ENCODE results near the gene SLC47A2. TPM values are rescaled to one million over a fixed set of nuclear protein-coding genes. Genes with fewer than 3 reads are reported as not detected.

SLC47A2 gene
- total RNA-seq, 1 experiment from 2014 or later, result not detected

DNA sequence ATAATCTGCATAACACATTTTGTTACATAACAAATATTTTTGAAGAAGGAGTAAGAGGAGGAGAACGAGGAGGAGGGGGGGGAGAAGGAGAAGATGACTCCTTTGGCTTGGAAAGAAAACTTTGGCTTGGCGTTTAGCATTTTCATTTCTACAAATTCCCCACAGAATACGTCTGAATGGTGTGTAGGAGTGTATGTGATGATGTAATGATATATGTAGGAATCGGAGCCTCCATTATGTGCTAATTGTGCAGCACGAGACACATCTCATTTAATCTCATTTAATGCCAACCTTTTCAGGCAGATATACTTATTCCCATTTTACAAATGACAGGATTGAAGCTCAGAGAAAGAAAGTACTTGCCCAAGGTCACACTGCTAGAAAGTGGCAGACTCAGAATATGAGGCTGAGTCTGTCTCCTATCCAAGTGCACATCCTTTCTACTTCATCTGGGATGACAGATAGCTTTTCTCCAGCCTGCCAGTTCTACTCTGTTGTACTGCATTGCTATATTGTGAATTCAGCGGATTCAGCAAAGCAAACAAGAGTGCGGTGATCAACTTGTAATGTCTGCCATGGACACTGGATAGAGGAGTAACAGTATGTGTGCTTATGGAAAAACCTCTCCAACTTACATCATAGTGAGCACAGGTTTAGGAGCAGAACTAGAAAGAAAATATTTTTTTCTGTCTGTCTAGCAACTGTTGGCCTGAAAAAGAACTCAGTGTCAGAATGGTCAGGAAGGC is 10.4 kb upstream of the SLC47A2 start:
- no peak for DNase-seq (ENCODE audit: low read depth)

DNA sequence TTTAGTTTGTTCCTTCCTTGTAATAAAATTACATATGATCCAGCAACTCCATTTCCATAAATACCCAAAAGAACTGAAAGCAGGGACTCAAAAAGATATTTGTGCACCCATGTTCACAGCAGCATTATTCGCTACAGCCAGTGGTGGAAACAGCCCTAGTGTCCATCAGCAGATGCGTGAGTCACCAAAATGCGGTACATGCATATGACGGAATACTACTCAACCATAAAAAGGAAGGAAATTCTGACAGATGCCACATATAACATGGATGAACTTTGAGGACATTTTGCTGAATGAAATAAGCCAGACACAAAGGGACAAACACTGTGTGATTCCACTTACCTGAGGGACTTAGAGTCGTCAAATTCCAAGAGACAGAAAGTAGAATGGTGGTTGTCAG is 9.1 kb upstream of the SLC47A2 start:
- DNase-seq (ENCODE audit: low read depth), result no peak

DNA sequence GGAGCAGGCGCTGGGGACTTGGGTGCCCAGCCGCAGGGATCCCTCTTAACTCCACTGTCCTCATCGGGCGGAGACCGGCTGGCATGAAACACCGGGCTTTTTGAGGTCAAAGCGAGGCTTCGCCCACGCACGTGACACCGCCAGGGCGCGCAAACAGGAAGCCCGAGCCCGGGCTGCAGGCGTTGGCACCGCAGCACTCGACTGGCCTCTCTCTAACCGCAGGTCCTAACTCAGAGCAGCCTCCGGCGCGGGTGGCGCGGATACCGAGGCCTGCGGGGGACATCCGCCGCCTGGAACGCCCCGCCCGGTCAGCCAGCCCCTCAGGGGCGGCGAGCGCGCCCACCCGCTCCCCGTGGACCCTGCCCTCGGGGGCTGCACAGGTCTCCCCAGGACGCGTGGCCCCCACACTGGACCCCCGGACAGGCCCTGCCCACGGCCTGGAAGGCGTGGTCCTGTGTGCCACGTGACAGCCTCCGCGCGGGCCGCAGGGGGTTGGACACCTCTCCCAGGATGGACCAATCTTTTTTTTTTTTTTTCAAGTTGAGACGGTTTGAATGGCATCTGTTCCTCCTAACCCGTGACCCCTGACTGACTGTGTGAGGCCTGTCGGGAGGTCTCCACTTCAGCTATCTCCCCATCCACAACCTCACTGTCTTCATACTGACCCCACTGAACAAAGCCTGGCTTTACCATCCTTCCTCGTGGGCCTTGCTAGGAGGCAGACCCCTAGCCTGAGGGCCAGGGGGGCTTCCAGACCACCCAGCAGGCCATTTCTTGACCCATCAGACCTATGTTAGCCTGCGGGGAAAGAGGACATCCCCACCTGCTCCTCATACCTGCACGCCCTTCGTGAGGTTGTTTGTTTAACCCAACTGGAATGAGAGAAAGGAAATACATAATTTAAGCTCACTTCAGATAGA is 8.4 kb upstream of the SLC47A2 start:
- no peak for DNase-seq (ENCODE audit: low read depth)

- peak; percentile 12 for DNase-seq (ENCODE audit: low read depth)
Measured at GRCh38 chr17:19723964-19724363, 7.6 kb upstream of the SLC47A2 start.

- no peak for DNase-seq (ENCODE audit: low read depth)
Measured at GRCh38 chr17:19720631-19721426, 4.4 kb upstream of the SLC47A2 start.

DNA sequence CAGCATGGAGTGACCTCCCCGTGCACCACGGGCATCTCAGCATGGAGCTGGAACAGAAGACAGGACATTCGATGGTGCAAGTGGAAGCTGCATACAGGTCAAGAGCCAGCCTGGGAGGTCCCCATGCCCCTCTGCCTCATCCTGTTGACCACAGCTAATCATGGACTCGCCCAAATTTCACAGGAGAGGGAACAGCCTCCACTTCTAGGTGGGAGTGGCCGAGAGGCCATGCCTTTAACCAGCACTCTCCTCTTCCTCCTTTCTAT is 3.8 kb upstream of the SLC47A2 start:
- no peak for DNase-seq (ENCODE audit: low read depth)

DNA sequence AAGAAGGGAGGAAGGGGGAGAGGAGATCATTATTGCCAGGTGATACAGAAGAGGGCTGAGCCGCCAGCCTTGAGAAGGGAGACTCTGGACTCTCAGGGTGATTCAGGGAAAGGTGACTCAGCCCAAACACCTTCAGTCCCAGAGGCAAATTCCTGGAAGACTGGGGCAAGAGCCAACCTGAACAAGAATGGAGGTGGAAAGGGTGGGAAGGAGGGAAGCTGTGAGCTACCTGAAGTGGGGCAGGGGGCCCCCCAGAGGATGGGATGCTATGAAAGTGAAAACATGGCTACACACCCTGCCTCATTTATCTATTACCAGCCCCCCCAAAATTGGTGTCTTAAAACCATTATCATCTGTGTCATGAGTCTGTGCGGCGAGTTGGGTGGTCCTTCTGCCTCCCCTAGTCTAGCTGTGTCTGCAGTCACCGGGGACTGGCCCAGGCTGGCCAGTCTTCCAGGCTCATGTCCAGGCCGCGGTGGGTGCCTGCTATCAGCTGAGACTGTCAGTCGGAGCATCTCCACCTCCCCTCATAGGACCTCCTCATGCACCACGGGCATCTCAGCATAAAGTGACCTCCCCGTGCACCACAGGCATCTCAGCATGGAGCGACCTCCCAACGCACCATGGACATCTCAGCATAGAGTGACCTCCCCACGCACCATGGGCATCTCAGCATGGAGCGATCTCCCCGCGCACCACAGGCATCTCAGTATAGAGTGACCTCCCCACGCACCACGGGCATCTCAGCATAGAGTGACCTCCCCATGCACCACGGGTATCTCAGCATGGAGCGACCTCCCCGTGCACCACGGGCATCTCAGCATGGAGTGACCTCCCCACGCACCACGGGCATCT is 3.2 kb upstream of the SLC47A2 start:
- peak; percentile 44 for DNase-seq (ENCODE audit: low read depth)

GRCh38 chr17:19718613-19719354 is 2.4 kb upstream of the SLC47A2 start:
- DNase-seq (ENCODE audit: low read depth), result no peak

- no peak for DNase-seq (ENCODE audit: low read depth)
Measured at GRCh38 chr17:19718041-19718612, 1.7 kb upstream of the SLC47A2 start.

DNA sequence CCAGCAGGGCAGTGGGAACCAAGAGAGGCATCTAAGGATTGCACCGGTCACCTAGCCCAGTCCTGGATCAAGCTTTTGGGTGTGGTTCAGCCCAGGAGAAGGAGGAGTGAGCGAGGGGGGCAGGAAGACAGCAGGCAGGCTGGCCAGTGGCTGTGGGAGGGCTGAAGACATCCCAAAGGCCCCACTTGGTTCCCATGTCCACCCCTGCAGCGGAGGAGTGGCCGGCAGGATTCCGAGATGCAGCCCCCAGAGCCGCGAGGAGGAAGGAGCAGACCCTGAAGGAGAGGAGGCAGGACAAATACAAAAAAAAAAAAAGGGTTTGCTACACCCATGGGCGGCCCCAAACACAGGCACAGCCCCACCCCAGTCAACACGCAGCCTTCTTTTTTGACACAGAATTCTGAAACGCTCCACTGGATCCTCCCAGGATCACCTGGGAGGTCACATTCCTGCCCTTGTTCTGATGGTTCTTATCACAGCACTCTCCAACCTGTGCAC is 1.1 kb upstream of the SLC47A2 start:
- DNase-seq (ENCODE audit: low read depth), result no peak

DNA sequence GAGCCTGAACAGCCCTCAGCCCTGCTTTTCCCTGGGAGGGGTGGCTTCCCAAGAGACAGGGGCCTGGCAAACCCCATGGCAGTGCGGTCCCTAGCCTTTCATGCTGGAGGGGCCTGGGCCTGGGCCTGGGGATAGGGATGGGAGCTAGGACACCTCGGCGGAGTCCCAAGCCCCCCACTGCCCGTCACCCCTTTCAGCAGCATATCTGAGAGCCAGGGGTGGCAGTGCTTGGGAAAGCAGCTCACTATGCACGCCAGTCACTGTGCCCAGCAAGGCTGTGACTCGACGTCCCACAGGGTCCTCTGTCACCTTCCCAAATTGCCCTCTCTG is 612 bp upstream of the SLC47A2 start:
- no peak for DNase-seq (ENCODE audit: low read depth)

DNA sequence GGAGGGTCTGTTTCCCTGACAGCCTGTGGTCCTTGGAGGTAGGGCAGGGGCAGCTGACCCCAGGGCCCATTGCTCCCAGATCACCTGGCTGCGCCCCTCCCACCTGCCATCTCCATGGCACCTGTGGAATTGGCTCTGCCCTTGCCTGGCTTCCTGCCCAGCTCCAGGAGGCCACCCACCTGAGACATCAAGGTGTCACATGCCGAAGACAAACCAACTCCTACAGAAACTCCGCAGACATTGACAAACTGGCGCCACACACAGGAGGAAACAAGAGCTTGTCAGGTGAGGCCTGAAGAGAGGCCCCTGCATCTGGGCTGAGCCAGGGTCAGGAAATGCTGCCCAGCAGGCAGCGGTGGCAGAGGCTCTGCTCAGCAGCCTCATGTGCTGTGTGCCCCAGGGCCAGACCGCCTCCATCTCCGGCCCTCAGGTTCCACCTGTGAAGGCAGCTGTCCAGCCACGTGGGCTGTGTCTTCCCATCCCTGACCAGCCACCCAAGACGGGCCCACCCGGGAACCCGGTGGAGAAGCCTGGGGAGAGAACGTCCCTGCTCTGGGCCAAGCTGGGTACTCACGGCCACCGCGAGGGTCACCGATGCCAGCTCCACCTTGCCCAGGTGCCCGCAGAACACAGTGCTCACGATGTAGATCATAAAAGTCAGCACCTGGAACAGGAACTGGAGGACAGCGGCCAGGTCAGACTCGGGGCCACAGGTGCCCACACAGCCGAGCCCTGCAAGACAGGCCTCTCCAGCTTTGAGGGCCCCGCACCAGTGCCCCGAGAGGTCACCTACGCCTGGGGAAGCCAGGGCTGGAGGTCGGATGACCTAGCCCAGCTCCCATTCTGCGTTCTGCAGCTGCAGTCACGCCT is 1.6 kb downstream of the SLC47A2 start:
- DNase-seq (ENCODE audit: low read depth), result no peak

DNA sequence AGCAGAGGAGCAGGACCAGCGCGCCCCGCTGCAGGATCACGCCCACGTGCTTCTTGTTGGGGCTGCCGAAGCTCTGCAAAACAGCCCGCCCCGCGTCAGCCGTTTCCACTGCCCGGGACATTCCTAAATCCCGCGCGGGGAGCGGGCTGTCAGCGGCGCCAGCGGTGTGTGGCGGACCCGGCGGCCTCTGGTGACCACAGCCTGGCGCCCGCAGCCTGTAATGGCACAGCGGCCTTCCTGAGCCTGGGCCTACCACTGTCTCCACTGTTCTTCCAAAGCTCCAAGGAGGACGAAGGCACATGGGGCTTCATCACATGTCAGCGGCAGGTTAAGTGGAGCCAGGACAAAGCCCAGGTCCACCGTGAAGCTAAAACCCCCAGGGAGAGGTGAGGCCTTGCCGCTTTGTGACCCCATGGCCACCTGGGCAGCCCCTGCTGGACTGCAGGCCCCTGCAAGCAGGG is 2.5 kb downstream of the SLC47A2 start:
- no peak for DNase-seq (ENCODE audit: low read depth)

DNA sequence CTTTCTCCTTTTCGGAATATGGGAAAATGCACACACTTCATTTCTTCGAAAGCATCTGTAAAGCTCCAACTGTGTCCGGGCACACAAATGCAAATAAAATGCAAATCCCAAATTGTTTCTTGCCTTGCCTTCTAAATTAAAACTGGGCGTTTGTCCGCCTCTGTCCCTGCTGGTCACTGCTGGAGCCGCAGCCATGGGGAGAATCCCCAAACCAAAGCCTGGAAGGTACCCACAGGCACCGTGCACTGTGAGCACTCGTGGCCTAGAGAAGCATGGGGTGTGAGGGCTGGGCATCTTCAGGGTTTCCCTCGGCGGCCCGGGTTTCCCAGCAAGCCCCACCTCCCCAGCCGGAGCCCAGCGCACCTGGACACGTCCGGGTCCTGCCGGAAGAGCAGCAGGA is 2.9 kb downstream of the SLC47A2 start:
- DNase-seq (ENCODE audit: low read depth), result no peak

DNA sequence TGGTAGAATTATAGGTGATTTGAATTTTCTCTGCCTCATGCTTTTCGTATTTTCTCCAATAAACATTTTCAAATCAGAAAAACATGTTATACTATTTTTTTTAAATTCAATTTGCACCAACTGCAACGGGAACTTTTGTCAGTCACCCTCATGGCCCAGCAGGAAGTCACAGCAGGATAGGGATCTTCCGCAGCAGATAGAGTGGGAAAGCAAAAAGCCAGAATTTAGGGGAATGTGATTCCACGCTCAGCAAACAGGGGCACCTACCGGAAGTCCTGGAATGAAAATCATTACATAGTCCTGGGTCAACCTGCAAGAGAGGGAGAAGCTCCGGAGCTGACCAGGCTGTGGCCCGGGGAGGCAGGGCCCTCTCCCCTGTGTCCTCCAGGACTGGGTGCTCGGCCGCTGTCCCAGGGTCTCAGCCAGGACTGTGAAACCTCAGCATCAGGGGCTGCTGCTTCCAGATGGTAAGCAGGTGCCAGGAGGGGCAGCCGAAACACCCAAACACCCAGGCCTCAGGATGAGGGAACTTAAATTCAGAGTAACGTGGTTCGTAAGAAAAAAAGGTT is 3.9 kb downstream of the SLC47A2 start:
- no peak for DNase-seq (ENCODE audit: low read depth)

DNA sequence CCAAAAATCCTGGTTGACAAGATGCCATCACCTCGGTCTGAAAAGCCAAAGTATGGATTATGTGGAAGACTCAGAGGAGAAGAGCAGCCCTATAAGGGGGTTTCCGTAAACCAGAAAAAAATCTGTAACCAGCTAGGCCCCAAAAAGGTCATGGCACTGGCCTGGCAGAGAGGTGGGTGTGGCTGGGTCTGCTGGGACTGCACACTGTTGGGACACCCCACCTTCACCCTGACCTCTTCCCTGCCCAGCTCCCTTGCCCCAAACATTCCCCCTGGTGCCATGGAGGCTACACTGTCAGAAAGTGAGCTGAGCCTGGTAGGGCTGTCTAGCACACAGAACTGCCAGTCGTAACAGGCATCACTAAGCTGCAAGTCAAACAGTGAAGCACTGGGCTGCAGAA is 6.5 kb downstream of the SLC47A2 start:
- no peak for DNase-seq (ENCODE audit: low read depth)

DNA sequence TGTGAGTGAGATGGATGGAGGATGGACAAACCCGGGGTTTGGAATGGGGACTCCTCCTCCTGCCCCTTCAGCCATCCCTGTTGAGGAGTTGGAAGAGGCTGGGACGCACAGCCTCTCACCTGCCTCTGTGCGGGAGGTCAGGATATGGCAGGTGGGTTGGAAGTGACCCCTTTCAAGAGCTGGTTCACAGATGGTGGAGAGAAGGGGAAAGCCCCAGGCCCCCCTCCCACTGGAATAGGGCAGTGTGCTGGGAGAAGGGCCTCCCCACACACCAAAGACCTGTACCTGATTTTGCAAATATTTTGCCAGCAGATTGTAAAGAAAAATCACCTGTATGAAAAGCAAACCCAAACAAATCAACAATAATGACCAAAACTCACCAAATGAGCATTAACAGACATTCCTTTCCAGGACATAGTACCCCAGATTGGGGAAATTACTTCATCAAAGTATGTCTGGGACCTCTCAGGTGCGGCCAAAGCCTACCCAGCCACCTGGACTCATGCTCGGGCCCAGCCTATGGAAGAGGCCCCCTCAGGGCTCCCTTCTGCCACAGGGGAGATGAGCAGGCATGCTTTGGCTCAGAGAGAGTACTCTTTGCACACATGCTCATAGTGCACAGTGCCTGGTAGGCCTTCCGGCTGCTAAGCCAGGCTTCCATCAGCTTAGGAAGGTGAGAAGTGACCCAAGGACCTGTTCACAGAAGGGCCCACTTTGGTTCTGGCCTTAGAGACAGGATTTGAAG is 7.8 kb downstream of the SLC47A2 start:
- no peak for DNase-seq (ENCODE audit: low read depth)

DNA sequence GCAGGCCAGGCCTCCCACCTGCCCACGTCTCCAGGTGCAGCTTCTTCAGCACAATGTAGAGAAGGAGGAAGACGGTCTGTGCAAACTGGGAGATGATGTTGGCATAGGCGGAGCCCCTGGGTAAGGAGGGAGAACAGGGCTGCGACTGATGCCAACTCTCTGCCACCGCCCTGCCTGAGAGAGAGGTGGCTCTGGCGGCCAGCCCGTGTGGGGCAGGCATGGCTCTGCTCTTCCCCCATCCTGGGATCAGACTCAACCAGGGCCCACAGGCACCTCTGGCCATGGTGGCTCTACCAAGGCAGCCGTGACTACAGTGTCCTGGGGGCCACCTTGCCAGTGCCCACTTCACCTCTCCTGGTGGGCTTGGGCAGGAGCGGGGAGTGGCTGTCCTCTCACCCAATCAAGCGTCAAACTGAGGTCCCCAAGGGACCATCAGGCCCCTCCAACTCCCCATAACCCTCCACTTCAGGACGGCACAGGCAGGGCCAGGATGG is 8.6 kb downstream of the SLC47A2 start:
- no peak for DNase-seq (ENCODE audit: low read depth)

All from M059J (cell line).